Activated T-cell treated with anti-CD3 and anti-CD28 coated beads, Interleukin-2, amount 50 U/mL, for 24 hours (primary cell): Measurements from ENCODE around the gene STAMBPL1.

Experiments used
- DNase-seq: peaks from one replicate; pipeline ENCODE4 v3.0.0-alpha.2; 2020
- H3K27ac Mint-ChIP-seq: 2 replicates; pipeline ENCODE4 v1.8.0; 2020; ENCODE audit warnings: mild to moderate bottlenecking, mixed read lengths
- H3K27me3 Mint-ChIP-seq: 2 replicates; pipeline ENCODE4 v1.8.0; 2020; ENCODE audit warnings: mixed read lengths
- H3K36me3 Mint-ChIP-seq: 2 replicates; pipeline ENCODE4 v1.8.0; 2020; ENCODE audit warnings: low read depth, mixed read lengths
- H3K4me1 Mint-ChIP-seq: 2 replicates; pipeline ENCODE4 v1.8.0; 2020; ENCODE audit warnings: low read depth, mixed read lengths
- H3K4me3 Mint-ChIP-seq: 2 replicates; pipeline ENCODE4 v1.8.0; 2020; ENCODE audit warnings: mild to moderate bottlenecking, moderate library complexity, mixed read lengths
- H3K9me3 Mint-ChIP-seq: 2 replicates; pipeline ENCODE4 v1.8.0; 2020; ENCODE audit warnings: mixed read lengths

STAMBPL1 gene

DNA sequence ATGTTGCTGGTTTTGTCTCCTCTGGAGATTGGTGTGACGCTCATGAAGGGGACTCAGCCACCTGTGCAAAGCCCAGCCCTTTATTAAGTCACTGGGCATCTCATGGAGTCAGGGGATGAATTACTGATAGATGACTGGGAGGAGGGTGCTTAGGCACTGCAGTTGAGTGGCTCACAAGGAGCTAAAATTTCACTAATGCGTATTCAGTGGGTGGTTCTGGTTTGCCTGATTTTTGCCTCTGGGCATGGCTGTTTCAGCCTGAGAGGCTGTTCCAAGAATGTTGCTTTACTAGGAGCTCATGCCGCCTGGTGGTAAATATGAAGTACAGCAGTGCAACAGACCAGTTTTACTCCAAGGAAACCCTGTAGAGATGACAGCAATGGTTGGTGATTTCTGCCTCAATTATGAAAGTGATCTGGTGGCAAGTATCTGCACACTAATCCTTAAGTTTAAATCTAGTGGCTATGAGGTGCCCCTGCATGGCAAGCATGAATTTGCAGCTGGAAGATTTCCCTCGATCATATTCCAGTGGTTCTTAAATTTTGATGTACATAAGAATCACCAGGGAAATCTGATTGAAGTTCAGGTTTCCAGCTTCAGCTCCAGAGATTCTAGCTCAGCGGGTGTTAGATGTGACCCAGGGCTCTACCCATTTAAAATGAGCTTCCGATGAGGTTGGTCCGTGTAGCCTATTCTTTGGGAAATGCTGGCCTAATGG is 52.7 kb downstream of the STAMBPL1 start:
- Mint-ChIP-seq H3K27ac (peak overlapping the region; percentile 57), H3K9me3 (no peaks in the 10 kb centered on the region), H3K36me3 (peaks cover 10% of the 10 kb centered on the region), H3K4me3 (no peak overlapping the region), H3K4me1 (peaks cover 21% of the 10 kb centered on the region), H3K27me3 (no peaks in the 10 kb centered on the region)
- DNase-seq = peak; percentile 48

GRCh38 chr10:88933564-88933963 is 53.5 kb downstream of the STAMBPL1 start:
- Mint-ChIP-seq H3K27ac (no peak overlapping the region), H3K36me3 (peaks cover 6% of the 10 kb centered on the region)

DNA sequence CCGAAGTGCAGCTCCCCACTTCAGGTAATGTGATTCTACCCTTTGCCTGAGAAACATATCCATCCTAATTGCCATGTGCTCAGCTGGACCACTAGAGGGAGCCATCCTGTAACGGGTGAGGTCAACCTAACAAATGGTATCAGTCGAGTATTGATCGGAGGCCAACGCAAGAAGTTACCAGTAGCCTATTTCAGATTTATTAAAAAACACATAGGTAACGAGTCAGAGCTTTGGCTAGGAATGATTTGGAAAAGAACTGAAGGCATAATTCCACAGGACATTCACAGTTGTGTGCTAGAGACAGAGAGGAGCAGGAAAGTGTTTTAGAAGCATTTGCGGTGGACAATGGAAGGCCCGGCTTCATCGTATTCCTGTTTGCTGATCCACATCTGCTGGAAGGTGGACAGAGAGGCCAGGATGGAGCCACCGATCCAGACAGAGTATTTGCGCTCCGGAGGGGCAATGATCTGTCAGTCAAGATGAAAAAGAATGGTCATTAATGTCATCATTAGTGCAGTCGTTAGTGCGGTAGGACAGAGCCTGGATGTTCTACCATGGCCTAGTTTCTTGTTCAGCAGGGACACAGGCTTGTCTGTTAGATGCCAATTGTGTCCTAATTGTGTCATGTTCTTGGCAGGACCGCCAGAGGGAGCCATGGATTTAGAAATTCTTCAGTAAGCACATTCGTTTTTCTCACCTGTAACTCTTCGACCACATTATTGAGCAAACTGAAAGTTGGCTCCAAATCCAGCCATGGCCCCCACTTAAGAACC is 55.0 kb downstream of the STAMBPL1 start:
- Mint-ChIP-seq H3K36me3 (peaks cover 3% of the 10 kb centered on the region), H3K4me3 (peak overlapping the region; percentile 32), H3K4me1 (peaks cover 20% of the 10 kb centered on the region), H3K27me3 (no peaks in the 10 kb centered on the region), H3K27ac (peak overlapping the region; percentile 68), H3K9me3 (no peaks in the 10 kb centered on the region)
- DNase-seq = peak; percentile 74

More at GRCh38 chr10:88933564-88933963, 53.5 kb downstream of the STAMBPL1 start:
- Mint-ChIP-seq H3K27me3 (no peaks in the 10 kb centered on the region), H3K9me3 (no peaks in the 10 kb centered on the region), H3K4me1 (peaks cover 21% of the 10 kb centered on the region), H3K4me3 (no peak overlapping the region)
- DNase-seq = no peak

- DNase-seq = no peak
- H3K27ac Mint-ChIP-seq = no peak overlapping the region
- peaks cover 3% of the 10 kb centered on the region for H3K36me3 Mint-ChIP-seq
- no peak overlapping the region for H3K4me3 Mint-ChIP-seq
- peaks cover 20% of the 10 kb centered on the region for H3K4me1 Mint-ChIP-seq
- H3K27me3 Mint-ChIP-seq = no peaks in the 10 kb centered on the region
- H3K9me3 Mint-ChIP-seq = no peaks in the 10 kb centered on the region
Observed at GRCh38 chr10:88936656-88937055, 56.6 kb downstream of the STAMBPL1 start.

GRCh38 chr10:88938039-88938438 is 58.0 kb downstream of the STAMBPL1 start:
- peaks cover 3% of the 10 kb centered on the region for H3K36me3 Mint-ChIP-seq
- H3K27ac Mint-ChIP-seq = no peak overlapping the region
- no peak overlapping the region for H3K4me3 Mint-ChIP-seq
- H3K27me3 Mint-ChIP-seq = no peaks in the 10 kb centered on the region
- H3K9me3 Mint-ChIP-seq = no peaks in the 10 kb centered on the region
- DNase-seq = no peak
- H3K4me1 Mint-ChIP-seq = peaks cover 15% of the 10 kb centered on the region

GRCh38 chr10:88938938-88939337 is 58.9 kb downstream of the STAMBPL1 start:
- H3K4me3 Mint-ChIP-seq = no peak overlapping the region
- H3K4me1 Mint-ChIP-seq = peaks cover 15% of the 10 kb centered on the region
- peaks cover 3% of the 10 kb centered on the region for H3K36me3 Mint-ChIP-seq
- DNase-seq = no peak
- no peaks in the 10 kb centered on the region for H3K27me3 Mint-ChIP-seq
- H3K27ac Mint-ChIP-seq = no peak overlapping the region
- H3K9me3 Mint-ChIP-seq = no peaks in the 10 kb centered on the region

- Mint-ChIP-seq H3K9me3 (no peaks in the 10 kb centered on the region), H3K27me3 (no peaks in the 10 kb centered on the region), H3K27ac (no peak overlapping the region), H3K36me3 (peaks cover 3% of the 10 kb centered on the region), H3K4me1 (peaks cover 14% of the 10 kb centered on the region), H3K4me3 (no peak overlapping the region)
- DNase-seq = no peak
Observed at GRCh38 chr10:88941026-88941425, 61.0 kb downstream of the STAMBPL1 start.

GRCh38 chr10:88943778-88944177 is 63.7 kb downstream of the STAMBPL1 start:
- Mint-ChIP-seq H3K4me3 (no peak overlapping the region), H3K27ac (no peak overlapping the region), H3K36me3 (peaks cover 3% of the 10 kb centered on the region), H3K9me3 (no peaks in the 10 kb centered on the region), H3K27me3 (no peaks in the 10 kb centered on the region), H3K4me1 (peaks cover 17% of the 10 kb centered on the region)
- no peak for DNase-seq

GRCh38 chr10:88944813-88945212 is 64.8 kb downstream of the STAMBPL1 start:
- Mint-ChIP-seq H3K9me3 (no peaks in the 10 kb centered on the region), H3K27ac (no peak overlapping the region), H3K4me3 (no peak overlapping the region)

GRCh38 chr10:88946200-88946599 is 66.2 kb downstream of the STAMBPL1 start:
- Mint-ChIP-seq H3K9me3 (no peaks in the 10 kb centered on the region), H3K27ac (no peak overlapping the region), H3K4me3 (no peak overlapping the region), H3K27me3 (no peaks in the 10 kb centered on the region), H3K36me3 (peaks cover 3% of the 10 kb centered on the region), H3K4me1 (peaks cover 17% of the 10 kb centered on the region)
- DNase-seq = no peak

More at GRCh38 chr10:88944813-88945212, 64.8 kb downstream of the STAMBPL1 start:
- DNase-seq = no peak
- Mint-ChIP-seq H3K27me3 (no peaks in the 10 kb centered on the region), H3K36me3 (peaks cover 3% of the 10 kb centered on the region), H3K4me1 (peaks cover 17% of the 10 kb centered on the region)

DNA sequence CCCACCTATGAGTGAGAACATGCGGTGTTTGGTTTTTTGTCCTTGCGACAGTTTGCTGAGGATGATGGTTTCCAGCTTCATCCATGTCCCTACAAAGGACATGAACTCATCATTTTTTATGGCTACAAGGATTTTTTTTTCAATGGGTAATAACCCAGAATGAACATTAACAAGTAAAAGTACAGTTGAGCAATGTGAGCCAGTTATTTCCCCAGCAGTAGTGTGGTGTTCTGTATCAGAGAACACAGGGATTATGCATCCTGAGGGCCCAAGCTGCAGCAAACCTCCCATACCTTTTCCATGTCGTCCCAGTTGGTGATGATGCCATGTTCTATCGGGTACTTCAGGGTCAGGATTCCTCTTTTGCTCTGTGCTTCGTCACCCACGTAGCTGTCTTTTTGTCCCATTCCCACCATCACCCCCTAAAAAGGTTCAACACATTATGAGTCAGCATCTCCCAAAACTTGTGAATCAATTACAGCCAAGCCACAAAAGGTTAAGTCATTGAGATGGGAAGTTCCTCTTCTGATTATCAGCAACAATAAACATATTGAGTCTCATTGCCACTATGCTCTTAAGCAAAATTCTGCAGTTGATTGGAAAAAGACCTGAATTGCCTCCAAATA is 67.0 kb downstream of the STAMBPL1 start:
- H3K4me1 Mint-ChIP-seq = peaks cover 17% of the 10 kb centered on the region
- no peaks in the 10 kb centered on the region for H3K9me3 Mint-ChIP-seq
- no peak overlapping the region for H3K27ac Mint-ChIP-seq
- no peak overlapping the region for H3K4me3 Mint-ChIP-seq
- no peak for DNase-seq
- peaks cover 3% of the 10 kb centered on the region for H3K36me3 Mint-ChIP-seq
- H3K27me3 Mint-ChIP-seq = no peaks in the 10 kb centered on the region

GRCh38 chr10:88949051-88949450 is 69.0 kb downstream of the STAMBPL1 start:
- Mint-ChIP-seq H3K27ac (no peak overlapping the region), H3K36me3 (peaks cover 3% of the 10 kb centered on the region), H3K4me1 (peaks cover 17% of the 10 kb centered on the region), H3K4me3 (no peak overlapping the region), H3K9me3 (no peaks in the 10 kb centered on the region), H3K27me3 (no peaks in the 10 kb centered on the region)
- DNase-seq = no peak

GRCh38 chr10:88949912-88950837 is 70.1 kb downstream of the STAMBPL1 start:
- no peak overlapping the region for H3K4me3 Mint-ChIP-seq

GRCh38 chr10:88952647-88953111 is 72.6 kb downstream of the STAMBPL1 start, which contains the start of gene ACTA2:
Gene ACTA2 (minus strand): TSS chr10:88952773. CDS start chr10:88948930, 3,843 bp downstream.
- H3K9me3 Mint-ChIP-seq = no peaks in the 10 kb centered on the region
- H3K27me3 Mint-ChIP-seq = no peaks in the 10 kb centered on the region
- no peaks in the 10 kb centered on the region for H3K36me3 Mint-ChIP-seq
- H3K4me3 Mint-ChIP-seq = no peak within 1 kb of the TSS
- no peak for DNase-seq
- H3K4me1 Mint-ChIP-seq = no peaks in the 10 kb centered on the region
- H3K27ac Mint-ChIP-seq = no peak within 1 kb of the TSS

More at GRCh38 chr10:88949912-88950837, 70.1 kb downstream of the STAMBPL1 start:
- Mint-ChIP-seq H3K27ac (no peak overlapping the region), H3K9me3 (no peaks in the 10 kb centered on the region), H3K36me3 (peaks cover 3% of the 10 kb centered on the region), H3K27me3 (no peaks in the 10 kb centered on the region), H3K4me1 (peaks cover 9% of the 10 kb centered on the region)
- DNase-seq = no peak
